SIG-M5 treated with dmso at 0.1 percent for 504 hours (cell line): ENCODE data around the gene RSU1.

ENCODE experiments used
- DNase-seq: peaks from one replicate; lab custom pipeline; 2025; ENCODE audit not compliant: unreplicated experiment; lab: John Stamatoyannopoulos, UW

The RSU1 gene

DNA sequence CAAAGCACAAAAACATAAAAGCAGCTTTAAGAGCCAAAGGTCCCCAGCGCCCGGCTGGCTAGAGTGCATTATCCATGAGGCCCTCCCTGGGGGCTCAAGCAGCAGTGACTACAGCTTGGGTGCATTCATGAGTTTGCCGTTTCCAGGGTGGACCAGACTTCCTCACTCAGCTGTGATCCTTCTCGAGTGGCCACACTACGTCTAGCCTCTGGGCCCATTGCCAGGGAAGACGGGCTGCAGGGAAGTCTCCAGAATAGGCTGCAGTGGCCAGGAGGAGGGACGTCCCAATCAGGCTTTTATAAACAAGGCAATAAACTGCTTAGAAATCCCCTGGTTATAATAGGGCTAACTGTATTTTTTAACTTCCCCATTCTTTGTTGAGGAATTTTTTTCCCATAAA, 206.2 kb downstream of the RSU1 start:
- no peak for DNase-seq

DNA sequence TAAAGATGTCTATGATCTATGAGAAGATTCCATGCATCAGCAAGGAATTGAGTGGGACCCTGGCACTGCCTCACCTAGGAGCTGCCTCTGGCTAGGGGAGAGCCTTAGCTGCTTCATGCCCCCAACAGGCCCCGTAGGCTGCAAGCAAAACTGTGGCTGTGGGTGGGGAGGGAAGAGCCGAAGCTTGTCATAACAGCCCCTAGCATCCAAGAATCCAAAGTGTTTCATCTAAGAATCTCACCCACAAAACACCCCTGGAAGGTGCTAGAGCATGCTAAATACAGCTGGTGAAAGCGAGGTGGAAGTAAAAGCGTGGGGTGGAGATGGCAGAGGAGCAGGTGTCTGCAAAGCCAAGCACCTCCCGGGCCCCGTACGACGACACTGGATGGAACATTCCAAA, 208.0 kb downstream of the RSU1 start:
- DNase-seq = no peak

DNA sequence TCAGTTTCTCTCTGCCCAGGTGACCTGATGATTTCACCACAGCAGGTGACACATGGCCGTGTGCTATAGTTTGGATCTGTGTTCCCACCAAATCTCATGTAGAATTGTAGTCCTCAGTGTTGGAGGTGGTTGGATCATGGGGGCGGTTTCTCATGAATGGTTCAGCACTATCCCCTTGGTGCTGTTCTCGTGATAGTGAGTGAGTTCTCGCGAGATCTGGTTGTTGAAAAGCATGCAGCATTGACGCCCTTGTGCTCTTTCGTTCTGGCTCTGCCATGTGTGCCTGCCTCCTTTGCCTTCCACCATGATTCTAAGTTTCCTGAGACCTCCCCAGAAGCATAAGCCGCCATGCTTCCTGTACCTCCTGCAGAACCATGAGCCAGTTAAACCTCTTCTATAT, 210.3 kb downstream of the RSU1 start:
- no peak for DNase-seq

DNA sequence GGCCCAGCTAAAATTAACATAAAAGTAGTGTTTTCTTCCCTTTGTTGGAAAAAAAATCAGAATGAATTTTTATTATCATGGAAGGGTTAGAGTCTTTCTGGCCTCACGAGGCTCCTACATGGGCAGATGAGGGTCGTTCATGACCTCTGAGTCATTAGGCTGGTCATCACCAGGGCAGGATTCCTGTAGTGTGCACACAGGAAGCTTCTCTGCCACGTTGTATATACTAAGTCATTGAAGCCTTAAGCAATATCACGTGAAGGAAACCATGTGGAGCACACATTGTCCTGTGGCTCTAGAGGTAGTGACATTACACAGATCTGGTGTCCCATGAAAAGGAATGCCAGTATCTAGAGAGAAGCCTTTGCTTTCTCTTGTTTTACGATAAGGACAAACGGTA, 210.8 kb downstream of the RSU1 start:
- no peak for DNase-seq

DNA sequence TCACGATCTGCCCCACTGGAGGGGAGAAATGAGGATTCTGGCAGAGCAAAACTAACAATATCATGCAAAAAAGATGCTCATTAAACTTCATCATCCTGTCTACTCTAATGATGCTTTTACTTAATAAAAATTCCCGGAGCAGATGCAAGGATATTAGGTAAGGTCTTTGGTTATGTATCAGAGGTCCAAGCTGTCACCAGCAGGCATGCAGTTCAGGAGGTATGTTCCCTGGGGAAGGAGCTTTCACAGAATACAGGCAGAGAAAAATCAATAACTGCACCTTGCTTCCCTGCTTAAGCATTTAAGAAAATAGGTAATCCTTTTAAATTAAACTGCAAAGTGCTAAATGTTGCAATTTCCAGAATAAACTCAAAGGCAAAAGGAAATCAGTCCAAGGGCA, 213.9 kb downstream of the RSU1 start:
- no peak for DNase-seq

DNA sequence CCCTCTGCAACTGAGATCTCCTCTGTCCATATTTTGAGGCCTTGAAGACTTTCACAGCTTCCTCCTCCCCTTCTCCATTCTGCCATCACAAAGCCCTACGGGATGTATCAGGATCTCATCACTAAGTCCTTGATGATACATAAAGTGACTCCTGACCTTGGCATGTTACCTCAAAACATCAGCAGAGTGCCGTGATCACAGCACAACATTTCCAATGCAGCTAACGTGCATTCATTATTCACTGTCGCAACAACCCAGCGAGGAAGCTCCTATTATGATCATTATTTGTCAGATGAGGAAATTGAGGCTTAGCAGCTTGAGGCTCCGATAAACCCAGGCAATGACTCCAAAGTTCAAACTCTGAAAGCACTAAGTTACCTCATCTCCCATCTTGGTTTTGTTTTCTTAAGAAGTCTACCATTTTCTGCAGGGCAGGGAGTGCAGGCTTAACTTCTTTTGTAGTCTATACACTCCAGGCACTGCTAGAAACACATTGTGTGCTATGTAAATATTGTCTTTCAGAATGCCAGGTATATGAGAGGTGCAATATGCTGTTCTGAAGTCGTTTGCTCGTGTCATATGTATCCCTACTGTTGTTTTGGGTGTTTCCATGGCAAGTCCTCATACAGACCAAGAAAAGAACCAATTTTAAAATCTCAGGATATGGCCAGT, 215.0 kb downstream of the RSU1 start:
- DNase-seq = no peak

DNA sequence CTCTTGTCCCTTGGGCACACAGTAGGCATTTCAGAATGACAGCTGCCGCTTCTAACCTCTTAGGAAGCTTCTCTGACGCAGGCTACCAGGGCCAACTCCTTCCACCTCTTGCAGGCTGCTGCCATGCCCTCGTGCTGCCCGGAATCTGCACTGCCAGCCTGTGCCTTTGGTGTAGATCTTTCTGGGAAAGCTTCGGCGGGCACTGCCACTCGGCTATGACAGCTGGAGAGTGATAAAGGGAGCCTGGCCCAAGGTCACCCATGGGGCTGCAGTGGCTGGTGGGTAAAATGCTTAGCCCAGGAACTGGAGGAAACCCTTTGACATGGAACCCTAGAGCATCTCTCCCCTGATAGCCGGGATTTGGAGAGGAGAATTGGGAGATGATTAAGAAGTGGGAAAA, 217.6 kb downstream of the RSU1 start:
- no peak for DNase-seq

DNA sequence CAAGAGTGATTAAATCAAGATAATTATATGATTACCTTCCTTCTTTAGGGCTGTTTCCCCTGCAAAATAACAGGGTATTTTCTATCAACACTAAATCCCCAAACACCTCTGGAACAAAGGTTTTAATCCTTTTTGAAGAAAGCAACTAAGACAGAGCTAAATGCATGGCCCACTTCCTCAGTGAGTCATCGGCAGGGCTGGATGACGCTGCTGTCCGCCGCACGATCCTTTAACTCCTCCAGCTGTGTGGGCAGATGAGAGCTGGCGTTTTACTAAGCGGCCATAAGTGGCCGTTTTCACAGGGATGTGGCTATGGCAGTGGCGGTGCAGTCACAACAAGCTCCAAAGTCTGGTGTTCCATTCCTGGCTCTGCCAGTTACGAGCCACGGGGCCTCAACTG, 219.6 kb downstream of the RSU1 start:
- DNase-seq = no peak

DNA sequence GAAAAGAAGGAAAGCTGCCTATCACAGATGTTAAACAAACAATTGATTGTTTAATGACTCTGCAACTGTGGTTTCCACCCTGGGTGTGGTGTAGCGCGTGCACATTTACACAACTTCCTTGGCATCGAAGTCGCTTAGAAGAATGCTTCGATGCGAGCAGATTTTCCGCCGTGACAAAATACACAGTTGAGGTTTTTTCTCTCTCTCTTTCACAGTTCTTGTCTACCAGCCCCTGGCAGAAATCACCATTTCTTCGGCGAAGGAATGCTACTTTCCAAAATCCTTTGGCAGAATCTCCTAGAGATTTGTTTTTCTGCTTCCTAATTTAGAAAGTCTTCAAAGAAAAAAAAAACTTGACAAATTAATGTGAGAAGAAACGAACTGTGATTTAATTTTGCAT, 224.8 kb downstream of the RSU1 start:
- DNase-seq = no peak

DNA sequence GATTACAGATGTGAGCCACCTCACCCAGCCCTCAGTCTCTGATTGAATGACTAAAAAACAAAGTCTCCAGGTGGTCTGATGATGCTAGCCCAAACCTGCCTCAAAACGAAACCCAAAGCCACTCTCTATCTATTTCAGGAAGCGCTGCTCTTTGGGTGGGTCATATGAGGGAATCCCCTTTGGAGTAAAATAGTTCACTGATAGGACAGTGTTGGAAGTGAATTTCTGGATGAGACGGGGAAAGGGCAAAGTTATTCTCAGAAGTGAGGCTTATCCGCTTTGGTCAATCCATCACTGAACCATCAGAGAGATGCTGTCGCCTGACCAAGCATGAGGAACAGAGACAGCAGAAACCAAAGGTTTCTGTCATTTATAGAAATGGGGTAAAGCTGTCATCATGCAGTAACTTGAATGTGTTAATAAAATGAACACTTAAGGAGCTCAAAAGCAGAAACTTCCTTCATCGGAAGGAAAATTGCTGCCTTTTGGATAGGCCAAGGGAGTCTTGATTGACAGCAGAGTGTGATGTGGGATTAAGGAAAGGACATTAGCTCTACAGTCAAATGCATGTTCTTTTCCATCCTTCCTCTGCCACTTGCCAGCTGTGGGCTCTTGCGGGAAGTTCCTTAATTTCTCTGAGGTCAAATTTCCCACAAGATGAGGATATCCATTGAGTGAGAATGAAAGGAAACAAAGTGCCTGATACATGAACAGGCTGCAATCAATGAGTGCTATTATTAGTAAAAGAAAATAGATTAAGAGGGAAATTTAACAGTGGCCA, 230.7 kb downstream of the RSU1 start:
- no peak for DNase-seq

DNA sequence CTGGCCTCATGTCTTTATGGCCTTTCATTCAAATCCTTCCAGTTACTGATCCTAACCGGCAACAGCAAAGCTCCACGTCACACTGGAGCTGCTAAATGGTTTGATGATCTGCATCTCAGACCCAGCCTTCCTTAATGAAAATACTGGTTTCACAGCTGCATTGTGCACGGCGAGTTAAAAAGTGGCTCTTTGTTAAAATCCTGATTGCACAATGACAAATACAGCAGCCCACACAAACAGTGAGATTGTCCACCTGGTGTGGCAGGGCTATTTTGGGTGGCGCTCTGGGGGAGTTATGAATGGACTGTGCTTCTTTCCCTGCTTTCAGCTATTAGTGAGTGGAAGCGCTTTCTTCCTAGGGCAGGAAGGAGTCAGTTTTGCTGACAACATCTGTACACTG, 232.1 kb downstream of the RSU1 start:
- no peak for DNase-seq

DNA sequence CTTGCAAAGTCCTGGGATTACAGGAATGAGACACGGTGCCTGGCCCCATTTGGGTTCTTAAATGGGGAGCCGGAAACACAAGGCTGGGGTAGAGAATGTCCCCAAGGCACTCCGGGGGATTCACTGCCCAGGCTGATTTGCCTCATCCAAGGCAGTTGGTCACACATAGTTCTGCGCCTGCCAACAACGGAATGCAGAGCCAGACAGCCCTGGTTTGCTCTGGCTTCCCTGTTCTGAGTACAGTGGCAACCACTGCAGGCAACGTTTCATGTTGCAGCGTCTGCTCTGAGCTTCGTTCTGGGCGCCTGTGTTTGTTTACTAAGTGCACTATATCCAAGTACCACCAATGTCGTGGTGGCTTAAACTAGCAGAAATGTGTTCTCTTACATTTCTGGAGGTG, 233.8 kb downstream of the RSU1 start:
- no peak for DNase-seq

DNA sequence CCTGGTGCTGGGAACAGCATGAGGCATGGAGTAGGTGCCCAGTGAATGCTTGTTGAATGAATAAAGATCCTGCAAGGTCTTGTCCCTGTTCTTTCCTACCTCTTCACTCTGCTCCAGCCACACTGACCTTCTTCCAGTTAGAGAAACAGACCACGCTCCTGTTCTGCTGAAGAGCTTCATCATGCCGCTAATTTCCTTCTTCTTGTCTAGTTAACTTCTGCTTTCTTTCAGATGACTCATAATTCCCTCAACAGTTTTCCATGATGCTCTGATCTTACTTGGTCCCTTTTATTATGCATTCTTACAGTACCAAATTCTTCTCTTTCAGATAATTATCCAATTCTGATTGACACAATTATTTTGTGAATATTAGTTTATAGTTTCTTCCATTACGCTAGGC, 236.0 kb downstream of the RSU1 start:
- DNase-seq = peak; percentile 73

DNA sequence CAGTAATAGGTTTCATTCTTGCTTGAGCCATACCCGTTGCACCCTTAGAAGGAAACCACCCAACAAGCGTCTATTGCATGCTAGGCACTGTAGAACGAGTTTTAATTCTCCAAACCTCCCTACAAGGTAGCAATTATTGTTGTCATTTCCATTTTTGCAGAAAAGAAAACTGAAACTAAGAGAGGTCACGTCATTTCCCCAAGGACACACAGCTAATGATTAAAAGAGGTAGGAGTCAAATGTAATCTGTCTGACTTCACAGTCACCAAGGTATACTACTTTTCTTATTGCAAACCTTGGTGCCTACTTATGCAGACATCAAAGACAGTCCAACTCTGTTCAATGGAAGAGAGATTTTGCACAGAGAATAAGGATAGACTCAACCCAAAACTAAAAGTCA, 246.5 kb downstream of the RSU1 start:
- DNase-seq = no peak

DNA sequence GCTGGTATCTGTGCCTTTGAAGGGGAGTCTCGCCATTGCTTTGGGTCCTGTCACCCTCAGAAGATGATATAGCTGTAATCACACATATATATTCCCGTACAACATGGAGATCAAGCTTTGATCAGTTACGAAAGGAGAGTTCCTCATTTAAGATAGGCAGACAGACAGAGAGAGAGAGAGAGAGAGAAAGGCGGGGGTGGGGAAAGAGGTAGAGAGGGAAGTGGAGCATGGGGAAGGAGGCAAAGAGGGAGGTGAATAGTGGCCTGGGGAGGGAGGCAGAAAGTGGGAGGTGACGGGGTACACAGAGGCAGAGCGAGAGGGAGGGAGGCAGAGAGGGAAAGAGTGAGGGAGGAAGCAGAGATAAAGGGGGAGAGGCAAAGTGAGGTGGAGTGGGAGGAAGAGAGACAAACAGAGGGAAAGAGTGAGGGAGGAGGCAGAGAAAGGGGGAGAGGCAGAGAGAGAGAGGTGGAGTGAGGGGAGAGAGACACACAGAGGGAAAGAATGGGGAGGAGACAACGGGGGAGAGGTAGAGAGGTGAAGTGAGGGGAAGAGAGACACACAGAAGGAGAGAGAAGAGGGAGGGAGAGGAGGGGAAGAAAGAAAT, 250.9 kb downstream of the RSU1 start:
- DNase-seq = peak; percentile 51

DNA sequence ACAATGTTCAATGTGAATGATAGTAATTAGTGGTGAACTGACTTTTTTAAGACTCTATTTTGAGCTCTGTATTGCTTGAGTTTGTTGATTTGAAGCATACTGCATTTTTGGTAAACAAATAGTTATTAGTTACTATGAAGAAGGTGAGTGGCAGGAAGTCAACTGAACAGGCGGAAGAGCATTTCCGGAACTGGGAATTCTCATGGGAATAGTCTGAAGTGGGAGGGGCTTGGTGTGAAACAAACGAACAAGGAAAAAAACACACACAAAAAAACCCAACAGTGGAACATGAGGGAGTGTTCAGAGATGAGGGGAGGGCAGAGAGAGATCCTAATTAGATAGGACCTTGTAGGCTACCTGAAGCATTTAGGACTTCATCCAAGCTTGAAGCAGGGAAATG, 251.6 kb downstream of the RSU1 start:
- DNase-seq = no peak

DNA sequence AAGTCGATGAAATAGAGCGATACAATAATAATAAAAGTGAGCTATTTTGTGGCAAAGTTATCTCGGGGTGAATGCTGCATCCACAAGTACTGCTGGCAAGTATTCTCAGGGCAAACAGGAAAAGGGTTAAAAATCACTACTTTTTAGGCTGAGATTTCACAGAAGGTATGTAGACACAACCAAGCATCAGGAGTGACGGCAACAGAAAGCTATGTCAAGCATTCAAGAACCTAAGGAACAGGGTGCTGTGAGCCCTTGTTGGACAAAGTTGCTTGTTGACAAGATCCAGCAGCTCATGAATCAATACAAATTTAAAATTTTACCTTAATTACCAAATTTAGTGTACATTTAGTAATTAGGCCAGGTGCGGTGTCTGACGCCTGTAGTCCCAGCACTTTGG, 254.3 kb downstream of the RSU1 start:
- DNase-seq = no peak

DNA sequence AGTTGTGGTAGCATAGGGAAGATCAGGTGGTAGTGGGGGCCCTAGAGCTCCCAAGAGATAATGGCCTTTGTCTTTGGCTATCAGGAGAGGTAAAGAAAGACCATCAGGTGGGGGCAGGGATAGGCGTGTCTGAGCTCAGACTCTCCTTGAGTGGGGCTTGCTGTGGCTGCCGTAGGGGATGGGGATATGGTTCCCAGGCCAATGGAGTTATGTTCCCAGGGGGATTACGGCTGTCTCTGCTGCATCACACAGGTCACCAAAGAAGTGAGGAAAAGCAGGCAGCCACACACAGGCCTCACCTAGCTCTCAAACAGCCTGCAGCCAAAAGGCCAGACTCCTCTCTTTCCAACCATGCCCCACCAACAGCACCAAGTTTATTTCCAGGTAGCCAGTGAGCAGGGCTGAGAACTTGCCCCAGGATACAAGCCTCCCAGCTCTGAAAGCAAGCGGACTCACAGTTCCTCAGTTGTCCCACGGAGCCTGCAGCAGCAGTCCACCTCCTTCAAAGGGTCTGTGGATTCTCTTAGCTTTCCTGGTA, 257.9 kb downstream of the RSU1 start:
- DNase-seq = no peak

DNA sequence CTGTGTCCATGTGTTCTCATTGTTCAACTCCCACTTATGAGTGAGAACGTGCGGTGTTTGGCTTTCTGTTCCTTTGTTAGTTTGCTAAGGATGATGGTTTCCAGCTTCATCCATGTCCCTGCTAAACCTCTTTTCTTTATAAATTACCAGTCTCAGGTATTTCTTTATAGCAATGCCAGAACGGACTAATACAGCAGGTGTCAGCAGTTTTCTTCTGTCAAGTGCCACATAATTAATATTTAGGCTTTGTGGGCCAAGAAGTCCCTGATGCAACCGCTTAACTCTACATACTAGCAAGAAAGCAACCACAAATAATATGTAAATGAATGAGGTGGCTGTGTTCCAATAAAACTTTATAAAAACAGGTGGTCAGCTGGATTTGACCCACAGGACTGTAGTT, 269.3 kb downstream of the RSU1 start:
- DNase-seq = no peak

DNA sequence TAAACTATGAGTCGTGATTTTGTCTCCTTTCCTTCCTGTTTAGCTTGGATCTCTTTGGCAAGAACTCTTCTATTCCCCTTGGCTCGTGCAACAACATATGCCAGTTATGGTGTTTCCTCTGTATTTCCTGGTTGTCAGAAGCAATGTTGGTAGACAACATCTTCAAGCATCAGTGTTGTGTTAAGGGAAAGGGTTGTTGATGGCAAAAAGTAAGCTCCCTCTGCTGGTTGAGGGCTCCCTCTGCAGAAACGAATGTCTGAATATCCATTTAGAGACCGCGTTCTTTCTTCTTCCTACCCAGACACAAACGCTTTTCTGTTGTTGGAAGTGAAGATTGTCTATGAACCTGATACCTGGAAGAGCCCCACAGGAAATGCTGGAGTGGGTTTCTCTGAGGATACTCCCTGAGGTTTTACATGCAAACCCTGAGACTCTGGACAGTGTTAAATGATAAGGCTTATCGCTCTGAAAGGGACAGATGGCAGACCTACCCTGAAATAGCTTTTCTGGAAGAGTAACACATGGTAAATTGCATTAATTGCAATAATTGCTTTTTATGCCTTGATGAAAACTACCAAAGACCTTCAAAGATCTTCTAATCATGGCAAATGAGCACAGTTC, 272.0 kb downstream of the RSU1 start:
- peak; percentile 45 for DNase-seq

DNA sequence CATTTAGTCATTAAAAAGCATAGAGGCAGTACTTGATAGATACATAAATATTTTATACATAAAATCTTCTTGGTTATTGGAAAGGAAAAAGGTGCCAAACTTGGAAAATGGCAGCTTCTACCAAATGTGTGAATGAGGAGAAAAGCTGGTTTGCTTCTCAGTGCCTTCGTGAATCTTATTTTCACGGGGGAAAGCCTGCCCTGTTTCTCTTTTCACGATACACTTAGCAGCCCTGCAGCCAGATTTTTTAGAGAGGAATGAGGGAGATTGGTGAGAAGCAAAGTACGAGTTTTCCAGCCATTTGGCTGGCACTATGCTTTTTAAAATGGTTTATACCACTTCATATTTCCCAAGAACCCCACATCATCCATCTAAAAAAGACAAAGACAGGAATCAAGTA, 272.6 kb downstream of the RSU1 start:
- no peak for DNase-seq

DNA sequence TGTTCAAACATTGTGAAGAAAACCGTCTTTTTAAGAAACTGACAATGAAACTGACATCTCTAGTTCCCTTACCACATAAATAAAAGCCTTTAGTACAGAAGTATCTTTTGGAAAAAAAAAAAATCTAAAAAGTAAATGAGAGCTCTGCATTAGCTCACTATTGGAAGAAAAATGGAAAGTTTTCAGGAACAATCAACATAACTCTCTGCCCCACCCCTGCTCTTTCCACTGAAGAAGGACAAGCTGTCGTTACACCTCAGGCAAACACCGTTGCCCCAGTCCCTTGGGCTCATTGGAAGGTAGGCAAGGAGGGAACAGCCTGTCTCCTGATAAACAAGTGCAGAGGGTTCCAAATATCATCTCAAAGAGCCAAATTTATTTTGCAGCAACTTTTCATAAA, 273.1 kb downstream of the RSU1 start:
- DNase-seq = no peak
